Measurements from ENCODE around the gene ZNF358.

- no peak for TF ChIP-seq EZH2 (IDR thresholded peaks at IDR 0.05; ENCODE audit: insufficient read depth, low read length)
- TF ChIP-seq, protein P1, sequence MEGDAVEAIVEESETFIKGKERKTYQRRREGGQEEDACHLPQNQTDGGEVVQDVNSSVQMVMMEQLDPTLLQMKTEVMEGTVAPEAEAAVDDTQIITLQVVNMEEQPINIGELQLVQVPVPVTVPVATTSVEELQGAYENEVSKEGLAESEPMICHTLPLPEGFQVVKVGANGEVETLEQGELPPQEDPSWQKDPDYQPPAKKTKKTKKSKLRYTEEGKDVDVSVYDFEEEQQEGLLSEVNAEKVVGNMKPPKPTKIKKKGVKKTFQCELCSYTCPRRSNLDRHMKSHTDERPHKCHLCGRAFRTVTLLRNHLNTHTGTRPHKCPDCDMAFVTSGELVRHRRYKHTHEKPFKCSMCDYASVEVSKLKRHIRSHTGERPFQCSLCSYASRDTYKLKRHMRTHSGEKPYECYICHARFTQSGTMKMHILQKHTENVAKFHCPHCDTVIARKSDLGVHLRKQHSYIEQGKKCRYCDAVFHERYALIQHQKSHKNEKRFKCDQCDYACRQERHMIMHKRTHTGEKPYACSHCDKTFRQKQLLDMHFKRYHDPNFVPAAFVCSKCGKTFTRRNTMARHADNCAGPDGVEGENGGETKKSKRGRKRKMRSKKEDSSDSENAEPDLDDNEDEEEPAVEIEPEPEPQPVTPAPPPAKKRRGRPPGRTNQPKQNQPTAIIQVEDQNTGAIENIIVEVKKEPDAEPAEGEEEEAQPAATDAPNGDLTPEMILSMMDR (IDR thresholded peaks at IDR 0.05; ENCODE audit: insufficient read depth, low read depth, low read length): no peak
Measured at GRCh38 chr19:7528192-7528519, 12.3 kb downstream of the ZNF358 start.
